HUES6 (cell line): ENCODE results near the gene GPR4.

Experiments used
- H3K27ac ChIP-seq: 2 replicates; pipeline ENCODE4 v1.7.0; 2013; ENCODE audit warnings: low read depth, mild to moderate bottlenecking, low read length, inconsistent platforms
- H3K27me3 ChIP-seq: 2 replicates; pipeline ENCODE4 v1.6.1; 2013; ENCODE audit warnings: low read length; ENCODE audit not compliant: control insufficient read depth, insufficient read depth
- H3K36me3 ChIP-seq: 2 replicates; pipeline ENCODE4 v1.6.1; 2013; ENCODE audit warnings: low read length; ENCODE audit not compliant: control insufficient read depth, insufficient read depth
- H3K4me1 ChIP-seq: 2 replicates; pipeline ENCODE4 v1.6.1; 2013; ENCODE audit warnings: low read length; ENCODE audit not compliant: control insufficient read depth, insufficient read depth
- H3K4me3 ChIP-seq: 2 replicates; pipeline ENCODE4 v1.5.1; 2013; ENCODE audit warnings: low read depth, low read length
- H3K9ac ChIP-seq: one replicate; pipeline ENCODE4 v1.6.1; 2013; ENCODE audit warnings: mild to moderate bottlenecking, low read length
- H3K9me3 ChIP-seq: 2 replicates; pipeline ENCODE4 v1.6.1; 2013; ENCODE audit warnings: low read depth, low read length; ENCODE audit not compliant: control insufficient read depth, insufficient read depth

GPR4 gene

DNA sequence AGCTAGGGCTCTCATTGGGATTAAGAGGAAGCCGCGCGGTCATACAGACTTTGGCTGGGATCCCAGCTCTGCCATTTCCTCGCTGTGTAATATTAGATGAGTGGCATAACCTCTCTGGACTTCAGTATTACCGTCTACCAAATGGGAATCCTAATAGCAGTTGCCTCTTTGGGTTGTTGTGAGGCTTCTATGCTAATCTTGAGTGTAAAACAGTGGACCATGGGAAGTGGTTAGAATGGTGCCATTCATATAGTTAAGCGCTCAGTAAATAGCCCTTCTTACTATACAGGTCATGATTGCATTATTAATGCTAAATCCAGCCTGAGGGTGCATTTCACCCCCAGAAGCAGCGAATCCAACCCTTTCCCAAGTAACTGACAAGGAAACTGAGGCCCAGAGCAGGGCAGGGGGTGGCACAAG, 16.8 kb downstream of the GPR4 start:
- Histone ChIP-seq H3K9ac (no peak overlapping the region), H3K36me3 (no peaks in the 10 kb centered on the region), H3K4me1 (no peaks in the 10 kb centered on the region), H3K4me3 (peak overlapping the region; percentile 86), H3K9me3 (no peaks in the 10 kb centered on the region), H3K27ac (0 out of 2 replicates have a peak overlapping the region, but pooled peaks have one; percentile 26), H3K27me3 (no peaks in the 10 kb centered on the region; the same call in 1 of the 2 replicates)

DNA sequence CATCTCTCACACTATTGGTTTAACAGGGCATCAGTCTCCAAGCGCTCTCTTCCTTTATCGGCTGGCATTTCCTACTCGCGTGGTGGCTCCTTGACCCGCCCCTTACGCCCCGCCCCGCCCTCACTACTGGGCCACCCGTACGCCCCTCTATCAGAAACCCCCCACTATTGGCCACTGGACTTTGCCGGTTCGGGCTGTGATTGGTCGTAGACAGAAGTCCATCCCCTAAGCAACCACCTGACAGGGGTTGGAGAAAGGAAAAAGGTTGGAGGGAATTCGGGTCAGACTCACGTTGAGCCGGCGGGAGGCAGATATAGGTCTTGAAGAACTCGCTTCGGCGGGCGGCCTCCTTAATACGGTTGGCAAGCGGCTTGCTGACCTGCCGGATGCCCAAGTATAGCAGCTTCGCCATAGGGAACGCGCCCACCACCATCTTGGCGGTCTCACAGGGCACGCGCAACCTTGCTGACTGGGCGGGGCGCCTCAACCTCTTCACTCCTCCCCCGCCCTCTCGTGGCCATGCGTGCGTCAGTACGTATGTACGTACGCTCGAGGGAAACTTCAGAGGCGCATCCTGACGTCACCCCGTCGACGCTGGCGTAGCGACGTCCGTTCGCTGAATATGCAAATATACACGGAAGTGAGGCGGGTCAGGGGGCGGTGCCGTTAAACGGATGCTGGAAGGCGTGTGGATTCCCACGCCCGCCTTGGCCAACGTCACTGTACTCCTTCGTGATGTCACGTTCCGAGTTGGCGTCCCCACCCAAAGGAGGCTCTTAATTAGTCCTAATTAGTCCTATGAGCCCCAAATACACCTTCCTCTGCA, 17.5 kb downstream of the GPR4 start, which contains the start of gene OPA3:
TSS of gene OPA3 (minus strand) at position 471 of the 826 bp plus-strand sequence. CDS start at position 433, 38 bp downstream.
- Histone ChIP-seq H3K9ac (peak within 1 kb of the TSS; percentile 88), H3K4me1 (no peaks in the 10 kb centered on the region), H3K4me3 (peak within 1 kb of the TSS; percentile 86)

DNA sequence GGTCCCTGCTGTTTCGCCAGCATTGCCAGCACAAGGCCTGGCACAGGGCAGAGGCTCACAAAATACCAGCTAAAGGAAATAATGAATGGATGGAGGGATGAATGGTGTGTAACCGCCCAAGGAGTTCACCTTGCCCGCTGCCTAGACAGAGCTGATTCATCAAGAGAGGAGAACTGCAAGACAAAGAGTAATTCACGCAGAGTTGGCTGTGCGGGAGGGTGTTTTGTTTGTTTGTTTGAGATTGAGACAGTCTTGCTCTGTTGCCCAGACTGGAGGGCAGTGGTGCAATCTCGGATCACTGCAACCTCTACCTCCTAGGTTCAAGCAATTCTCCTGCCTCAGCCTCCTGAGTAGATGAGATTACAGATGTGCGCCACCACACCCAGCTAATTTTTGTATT, 20.4 kb downstream of the GPR4 start:
- Histone ChIP-seq H3K36me3 (no peaks in the 10 kb centered on the region), H3K9ac (no peak overlapping the region), H3K27ac (no peak overlapping the region), H3K4me1 (peaks cover 14% of the 10 kb centered on the region), H3K4me3 (no peak overlapping the region), H3K9me3 (no peaks in the 10 kb centered on the region), H3K27me3 (no peaks in the 10 kb centered on the region)

More for the DNA sequence above, 17.5 kb downstream of the GPR4 start, which contains the start of gene OPA3:
- H3K27ac ChIP-seq = peak within 1 kb of the TSS; percentile 66; the same call in 1 of the 2 replicates
- H3K27me3 ChIP-seq = no peaks in the 10 kb centered on the region
- no peaks in the 10 kb centered on the region for H3K9me3 ChIP-seq
- H3K36me3 ChIP-seq = no peaks in the 10 kb centered on the region

DNA sequence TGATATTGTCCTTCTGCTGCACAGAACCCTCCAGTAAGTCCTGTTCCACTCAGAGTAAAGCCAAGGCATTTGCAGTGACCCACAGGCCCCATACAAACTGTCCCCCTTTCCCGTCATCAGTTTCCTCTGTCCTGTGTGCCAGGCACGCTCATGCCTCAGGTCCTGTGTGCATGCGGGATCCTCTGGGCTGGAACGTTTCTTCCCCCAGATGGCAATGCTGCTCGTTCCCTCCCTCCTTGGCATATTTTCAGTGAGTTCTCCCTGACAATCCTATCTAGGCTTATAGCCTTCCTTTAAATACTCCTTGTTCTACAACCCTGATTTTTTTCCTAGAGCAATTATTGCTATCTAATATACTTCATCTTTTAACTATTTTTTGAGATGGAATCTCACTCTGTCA, 23.2 kb downstream of the GPR4 start:
- no peaks in the 10 kb centered on the region for H3K27me3 ChIP-seq
- H3K9me3 ChIP-seq = no peaks in the 10 kb centered on the region
- no peaks in the 10 kb centered on the region for H3K36me3 ChIP-seq
- peaks cover 16% of the 10 kb centered on the region for H3K4me1 ChIP-seq
- no peak overlapping the region for H3K27ac ChIP-seq
- H3K9ac ChIP-seq = no peak overlapping the region
- no peak overlapping the region for H3K4me3 ChIP-seq

DNA sequence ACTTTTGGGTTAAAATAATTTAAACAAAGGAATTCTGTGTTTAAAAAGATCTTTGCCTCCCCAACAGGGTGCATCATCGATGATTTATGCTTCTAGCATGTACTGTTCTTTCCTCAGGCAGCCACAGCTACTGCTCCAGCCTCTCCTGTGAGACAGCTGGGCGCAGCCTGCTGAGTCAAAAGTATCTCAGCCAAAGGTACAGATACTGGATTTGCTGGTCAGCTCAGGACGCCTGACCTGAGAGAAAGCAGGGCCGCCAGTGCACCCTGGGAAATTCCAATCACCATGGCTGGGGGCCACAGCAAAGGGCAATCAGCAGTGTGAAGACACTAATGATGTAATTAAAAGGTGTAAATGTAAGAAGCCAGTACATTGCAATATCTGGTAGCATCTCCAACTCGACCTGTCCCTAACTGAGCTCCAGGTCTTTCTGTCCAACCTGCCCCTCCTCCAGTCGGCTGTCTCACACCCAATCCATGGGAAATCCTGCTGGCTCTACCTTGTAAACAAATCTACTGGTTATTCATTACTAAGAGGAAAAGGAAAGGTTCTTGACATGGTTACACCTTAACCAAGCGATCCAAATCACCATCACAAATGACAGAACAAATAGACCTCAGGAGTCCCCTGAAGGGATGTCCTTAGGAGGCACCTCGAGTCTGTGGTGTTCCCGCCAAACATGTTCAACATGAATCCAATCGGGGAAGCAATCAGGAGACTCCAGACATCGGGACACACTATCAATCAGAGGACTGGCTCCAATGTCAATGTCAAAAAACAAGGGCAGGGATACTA, 24.7 kb downstream of the GPR4 start:
- Histone ChIP-seq H3K27ac (no peak overlapping the region), H3K9ac (no peak overlapping the region)

DNA sequence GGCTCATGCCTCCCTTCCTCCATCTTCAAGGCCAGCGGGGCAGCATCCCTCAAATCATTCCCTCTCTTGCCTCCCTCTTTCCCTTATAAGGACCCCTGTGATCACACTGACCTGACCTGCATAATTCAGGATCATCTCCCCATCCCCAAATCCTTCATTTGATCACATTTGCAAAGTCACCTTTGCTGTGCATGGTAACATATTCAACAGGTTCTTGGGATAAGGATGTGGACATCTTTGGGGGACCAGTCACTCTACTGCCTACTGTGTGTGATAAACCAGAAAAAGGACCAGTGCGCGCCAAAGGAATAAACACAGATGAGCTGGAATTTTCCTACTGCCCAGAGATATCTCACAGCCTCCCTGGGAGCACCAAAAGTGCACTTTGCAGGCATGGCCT, 25.3 kb downstream of the GPR4 start:
- H3K36me3 ChIP-seq = no peaks in the 10 kb centered on the region
- H3K9ac ChIP-seq = no peak overlapping the region
- H3K4me1 ChIP-seq = peaks cover 16% of the 10 kb centered on the region
- H3K27ac ChIP-seq = no peak overlapping the region
- no peak overlapping the region for H3K4me3 ChIP-seq
- H3K27me3 ChIP-seq = no peaks in the 10 kb centered on the region
- no peaks in the 10 kb centered on the region for H3K9me3 ChIP-seq

More for the DNA sequence above, 24.7 kb downstream of the GPR4 start:
- Histone ChIP-seq H3K36me3 (no peaks in the 10 kb centered on the region), H3K27me3 (no peaks in the 10 kb centered on the region), H3K9me3 (no peaks in the 10 kb centered on the region), H3K4me1 (peaks cover 16% of the 10 kb centered on the region), H3K4me3 (0 out of 2 replicates have a peak overlapping the region, but pooled peaks have one; percentile 20)

DNA sequence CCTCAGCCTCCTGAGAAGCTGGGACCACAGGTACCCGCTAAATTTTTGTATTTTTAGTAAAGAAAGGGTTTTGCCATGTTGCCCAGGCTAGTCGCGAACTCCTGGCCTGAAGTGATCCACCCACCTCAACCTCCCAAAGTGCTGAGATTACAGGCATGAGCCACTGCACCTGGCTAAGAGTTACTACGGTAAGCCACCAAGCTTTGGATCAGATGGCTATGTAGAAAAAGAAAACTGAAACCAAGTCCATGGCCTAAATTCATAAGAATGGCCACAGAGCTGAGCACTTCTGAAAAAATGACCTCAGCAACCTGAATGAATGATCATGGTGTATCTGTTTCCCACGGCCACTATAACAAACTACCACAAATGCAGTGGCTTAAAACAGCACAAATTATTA, 26.8 kb downstream of the GPR4 start:
- no peaks in the 10 kb centered on the region for H3K36me3 ChIP-seq
- no peaks in the 10 kb centered on the region for H3K27me3 ChIP-seq
- H3K9me3 ChIP-seq = no peaks in the 10 kb centered on the region
- no peak overlapping the region for H3K4me3 ChIP-seq
- no peak overlapping the region for H3K27ac ChIP-seq
- H3K4me1 ChIP-seq = peaks cover 16% of the 10 kb centered on the region
- H3K9ac ChIP-seq = no peak overlapping the region

DNA sequence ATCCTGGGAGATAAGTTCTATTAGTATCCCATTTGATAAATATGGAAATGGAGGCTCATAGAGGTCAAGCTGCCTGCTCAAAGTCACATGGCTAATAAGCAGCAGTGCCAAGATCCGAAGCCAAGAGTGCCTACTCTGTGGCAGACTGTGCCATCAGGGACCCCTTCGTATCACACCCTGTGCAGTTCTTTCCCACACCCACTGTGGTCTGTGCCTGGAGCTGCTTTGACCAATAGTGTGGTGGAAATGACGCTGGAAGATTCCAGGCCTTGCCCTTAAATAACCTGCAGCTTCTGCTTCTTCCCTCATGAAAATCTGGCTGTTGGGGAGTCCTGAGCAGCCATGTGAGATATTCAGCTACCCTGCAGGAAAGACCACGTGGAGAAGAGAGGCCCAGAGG, 27.5 kb downstream of the GPR4 start:
- no peak overlapping the region for H3K27ac ChIP-seq
- H3K27me3 ChIP-seq = no peaks in the 10 kb centered on the region
- no peaks in the 10 kb centered on the region for H3K9me3 ChIP-seq
- H3K4me1 ChIP-seq = peaks cover 18% of the 10 kb centered on the region
- H3K4me3 ChIP-seq = no peak overlapping the region
- no peaks in the 10 kb centered on the region for H3K36me3 ChIP-seq
- H3K9ac ChIP-seq = no peak overlapping the region

DNA sequence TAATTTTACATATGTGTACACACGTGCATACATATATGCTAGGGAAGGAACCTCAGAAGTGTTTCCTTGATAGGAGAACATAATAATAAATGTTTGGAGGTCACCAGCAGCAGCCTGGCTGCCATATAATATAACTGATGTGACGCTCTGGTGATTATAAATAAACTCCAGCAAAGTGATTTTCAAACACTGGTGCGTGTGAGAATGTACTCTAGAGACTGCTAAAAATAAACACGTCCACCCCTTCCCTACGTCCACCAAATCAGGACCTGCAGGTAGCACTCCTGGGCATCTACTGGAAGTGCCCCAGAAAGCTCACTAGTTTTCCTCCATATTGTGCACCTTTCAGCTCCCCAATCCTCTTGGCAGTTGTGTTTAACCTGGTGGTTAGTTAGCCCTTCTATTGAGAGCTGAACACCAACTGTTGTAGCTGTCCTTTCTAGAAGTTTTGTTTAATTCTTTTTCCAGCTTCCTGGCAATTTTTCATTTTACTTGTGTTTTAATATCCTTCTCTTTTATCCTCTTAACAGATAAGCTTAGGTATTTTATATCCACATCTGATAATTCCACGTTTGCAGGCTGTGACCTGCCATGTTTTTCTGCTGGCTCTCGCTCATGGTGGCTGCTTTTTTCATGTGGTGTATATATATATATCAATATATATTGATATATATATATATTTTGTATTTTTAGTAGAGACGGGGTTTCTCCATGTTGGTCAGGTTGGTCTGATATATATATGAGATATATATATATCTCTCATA, 30.4 kb downstream of the GPR4 start:
- H3K9ac ChIP-seq = no peak overlapping the region
- no peaks in the 10 kb centered on the region for H3K9me3 ChIP-seq
- H3K27me3 ChIP-seq = no peaks in the 10 kb centered on the region
- peaks cover 9% of the 10 kb centered on the region for H3K4me1 ChIP-seq
- H3K4me3 ChIP-seq = no peak overlapping the region
- H3K27ac ChIP-seq = no peak overlapping the region
- no peaks in the 10 kb centered on the region for H3K36me3 ChIP-seq

DNA sequence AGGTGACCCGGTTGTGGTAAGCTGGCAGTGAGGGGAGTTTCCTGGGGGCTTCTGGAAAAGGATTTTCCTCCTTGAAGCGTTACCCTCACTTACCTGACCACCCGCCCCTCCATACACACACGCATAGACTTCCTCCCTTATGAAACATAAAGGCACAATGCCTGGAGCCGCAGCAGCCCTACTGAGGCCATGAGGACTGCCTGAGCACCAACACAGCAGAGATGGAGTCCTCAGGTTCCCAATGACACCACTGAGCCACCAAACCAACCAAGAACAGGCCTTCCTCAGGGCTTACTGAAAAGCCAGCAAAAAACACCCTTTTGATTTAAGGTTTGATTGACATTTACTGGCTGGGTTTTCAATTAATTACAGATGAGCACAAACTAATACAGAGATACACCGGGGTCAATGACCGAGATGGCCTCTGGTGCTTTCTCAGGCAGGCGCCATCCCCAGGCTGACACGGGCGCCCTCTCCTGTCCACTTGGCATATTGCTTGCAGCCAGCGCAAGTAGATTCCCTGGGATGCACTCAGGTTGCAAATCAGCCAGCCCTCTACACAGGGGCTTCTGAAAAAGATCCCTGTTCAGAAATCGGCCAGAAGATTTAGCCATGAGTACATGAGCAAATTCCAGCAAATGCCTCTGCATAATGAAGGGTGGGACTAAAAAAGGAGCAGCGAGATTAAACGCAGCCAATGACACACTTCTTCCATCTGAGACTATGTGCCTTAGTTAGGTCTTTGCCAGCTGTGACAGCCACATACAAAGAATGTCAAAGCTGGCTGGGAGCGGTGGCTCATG, 32.2 kb downstream of the GPR4 start:
- H3K4me1 ChIP-seq = peaks cover 7% of the 10 kb centered on the region; the same call in 1 of the 2 replicates
- no peaks in the 10 kb centered on the region for H3K27me3 ChIP-seq
- H3K4me3 ChIP-seq = no peak overlapping the region
- no peaks in the 10 kb centered on the region for H3K36me3 ChIP-seq
- H3K9me3 ChIP-seq = no peaks in the 10 kb centered on the region
- no peak overlapping the region for H3K9ac ChIP-seq
- no peak overlapping the region for H3K27ac ChIP-seq
